GM12878 (cell line): ENCODE data around the gene IBA57. TPM values are rescaled to one million over a fixed set of nuclear protein-coding genes. Genes with fewer than 3 reads are reported as not detected.

Experiments used
- DPF2 ChIP-seq: fragments of 450-650 bp; IDR thresholded peaks from 2 replicates; pipeline ENCODE4 v1.6.1; 2017; ENCODE audit warnings: mild to moderate bottlenecking
- EED ChIP-seq: sonication (generic); IDR thresholded peaks from 2 replicates; pipeline ENCODE4 v1.6.1; 2016; ENCODE audit warnings: antibody characterized with exemption, low read depth
- FOS ChIP-seq: IDR thresholded peaks from 3 replicates; pipeline ENCODE4 v1.6.1; 2011; ENCODE audit warnings: borderline replicate concordance; ENCODE audit not compliant: insufficient read length; ENCODE audit errors: extremely low read depth
- MYB ChIP-seq: fragments of 150-350 bp; IDR thresholded peaks from 2 replicates; pipeline ENCODE4 v1.6.1; 2014; ENCODE audit warnings: mild to moderate bottlenecking, low read depth, low read length, borderline replicate concordance
- NR2F1 ChIP-seq: fragments of 450-650 bp; conservative IDR thresholded peaks from 2 replicates; pipeline ENCODE4 v1.6.1; 2017; ENCODE audit warnings: mild to moderate bottlenecking
- PML ChIP-seq: IDR thresholded peaks from 2 replicates; pipeline ENCODE4 v1.6.1; 2012; ENCODE audit warnings: low read length, inconsistent platforms
- RAD51 ChIP-seq: fragments of 450-650 bp; IDR thresholded peaks from 2 replicates; pipeline ENCODE4 v1.6.1; 2016; ENCODE audit warnings: moderate library complexity, mild to moderate bottlenecking, inconsistent platforms
- RELA ChIP-seq: fragments of 450-650 bp; IDR thresholded peaks from 2 replicates; pipeline ENCODE4 v1.8.0; 2014; ENCODE audit warnings: borderline replicate concordance; ENCODE audit not compliant: partially characterized antibody
- TARDBP ChIP-seq: IDR thresholded peaks from 2 replicates; pipeline ENCODE4 v1.6.1; 2016; ENCODE audit warnings: borderline replicate concordance
- ZNF274 ChIP-seq: IDR thresholded peaks from one replicate; pipeline ENCODE4 v1.8.0; 2011; ENCODE audit not compliant: insufficient read length, insufficient read depth
- polyA plus RNA-seq, 11 experiments: library from polyadenylated mRNA; depleted of rRNA in 4 of 11; unstranded in 6 of 11; stranded (reverse) in 5 of 11; fragments of >200 nt; fragmentation: Nextera tagmentation in 4 of 11; fragmentation: Illumina TruSeq in 1 of 11; extraction: Ambion mirVana in 4 of 11; extraction: Trizol in 1 of 11; gene quantifications; 1 replicate in 1 of 11; 2 replicates in 10 of 11; pipeline versions ENCODE4 v1.2.1 to v1.2.3, GENCODE V29; 2011 to 2016; ENCODE audit warnings: inconsistent platforms in 2 of 11, missing spikeins in 2 of 11, low read depth in 1 of 11
- total RNA-seq, 4 experiments: library from RNA; depleted of rRNA in 3 of 4; stranded (reverse); fragments of >200 nt in 3 of 4; fragmentation: Illumina TruSeq in 1 of 4; extraction: Trizol in 1 of 4; gene quantifications; 2 replicates each; pipeline versions ENCODE4 v1.2.1 to v1.2.3, GENCODE V29; 2013 to 2021
- TF ChIP-seq, protein P1 (sequence below): fragments of 450-650 bp; IDR thresholded peaks from 2 replicates; pipeline ENCODE4 v1.6.1; 2016; ENCODE audit warnings: mild to moderate bottlenecking
- TF ChIP-seq, protein P2 (sequence below): IDR thresholded peaks from 2 replicates; pipeline ENCODE4 v1.6.1; 2012; ENCODE audit warnings: low read depth, low read length, improper control_type of control experiment
- TF ChIP-seq, protein P3 (sequence below): fragments of 150-350 bp; IDR thresholded peaks from 2 replicates; pipeline ENCODE4 v1.6.1; 2016; ENCODE audit warnings: low read depth, low read length
- TF ChIP-seq, protein P4 (sequence below): IDR thresholded peaks from 2 replicates; pipeline ENCODE4 v1.6.1; 2012; ENCODE audit warnings: improper control_type of control experiment, low read depth, low read length; ENCODE audit not compliant: insufficient replicate concordance
- TF ChIP-seq, protein P5 (sequence below): fragments of 450-650 bp; IDR thresholded peaks from 2 replicates; pipeline ENCODE4 v1.6.1; 2017; ENCODE audit warnings: antibody characterized with exemption, mild to moderate bottlenecking, moderate library complexity

Gene IBA57
- total and polyA plus RNA-seq, 10 of the 15 experiments (the other 5 are each of a cell fraction or from before 2014, with no cell fraction given): 0.51 to 8.6 (median 3.7) TPM

DNA sequence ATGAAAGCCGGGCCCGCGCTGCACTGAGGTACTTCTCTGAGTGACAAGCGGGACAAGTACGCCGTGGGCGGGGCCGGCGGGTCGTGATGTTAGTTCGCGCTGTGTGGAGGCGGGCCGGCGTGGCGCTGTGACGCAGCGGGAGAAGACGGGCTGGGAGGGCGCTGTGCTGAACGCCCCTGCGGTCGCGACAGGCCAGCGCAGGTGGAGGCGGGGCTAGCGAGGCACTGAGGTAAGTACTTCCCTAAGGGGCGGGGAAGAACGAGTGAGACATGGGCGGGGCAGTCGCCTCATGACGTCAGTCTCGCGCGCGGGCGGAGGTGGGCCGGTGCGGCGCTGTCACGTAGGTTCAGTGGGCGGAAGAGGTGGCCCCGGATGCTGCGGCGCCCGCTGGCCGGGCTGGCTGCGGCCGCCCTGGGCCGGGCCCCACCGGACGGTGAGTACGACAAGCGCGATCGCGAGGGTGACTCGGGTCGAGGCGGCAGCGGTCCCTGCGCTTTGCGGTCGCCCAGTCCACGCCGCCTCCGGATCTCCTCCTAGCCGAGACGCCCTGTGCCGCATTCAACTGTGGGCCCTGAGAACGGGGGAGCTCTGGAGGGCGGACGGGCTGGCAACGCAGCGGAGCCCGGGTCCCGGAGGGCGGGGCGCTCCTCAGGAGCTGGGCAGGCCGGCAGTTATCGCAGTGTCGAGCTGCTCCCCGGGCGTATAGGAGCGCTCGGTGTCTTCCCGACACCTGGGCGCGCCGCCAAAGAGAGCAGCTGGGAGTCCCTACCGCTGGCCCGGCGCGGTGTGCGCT is 25.5 kb upstream of the IBA57 start, which contains the start of gene GUK1 (continued):
- TF ChIP-seq NR2F1 (peak; percentile 58; the same call in 1 of the 2 replicates), DPF2 (peak; percentile 79; the same call in 1 of the 2 replicates), MYB (no peak), EED (no peak), RAD51 (no peak), ZNF274 (no peak), TARDBP (no peak), RELA (no peak), FOS (no peak), PML (no peak; the same call in 1 of the 2 replicates)
- TF ChIP-seq, protein P1, sequence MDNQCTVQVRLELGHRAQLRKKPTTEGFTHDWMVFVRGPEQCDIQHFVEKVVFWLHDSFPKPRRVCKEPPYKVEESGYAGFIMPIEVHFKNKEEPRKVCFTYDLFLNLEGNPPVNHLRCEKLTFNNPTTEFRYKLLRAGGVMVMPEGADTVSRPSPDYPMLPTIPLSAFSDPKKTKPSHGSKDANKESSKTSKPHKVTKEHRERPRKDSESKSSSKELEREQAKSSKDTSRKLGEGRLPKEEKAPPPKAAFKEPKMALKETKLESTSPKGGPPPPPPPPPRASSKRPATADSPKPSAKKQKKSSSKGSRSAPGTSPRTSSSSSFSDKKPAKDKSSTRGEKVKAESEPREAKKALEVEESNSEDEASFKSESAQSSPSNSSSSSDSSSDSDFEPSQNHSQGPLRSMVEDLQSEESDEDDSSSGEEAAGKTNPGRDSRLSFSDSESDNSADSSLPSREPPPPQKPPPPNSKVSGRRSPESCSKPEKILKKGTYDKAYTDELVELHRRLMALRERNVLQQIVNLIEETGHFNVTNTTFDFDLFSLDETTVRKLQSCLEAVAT: no peak
- TF ChIP-seq, protein P2, sequence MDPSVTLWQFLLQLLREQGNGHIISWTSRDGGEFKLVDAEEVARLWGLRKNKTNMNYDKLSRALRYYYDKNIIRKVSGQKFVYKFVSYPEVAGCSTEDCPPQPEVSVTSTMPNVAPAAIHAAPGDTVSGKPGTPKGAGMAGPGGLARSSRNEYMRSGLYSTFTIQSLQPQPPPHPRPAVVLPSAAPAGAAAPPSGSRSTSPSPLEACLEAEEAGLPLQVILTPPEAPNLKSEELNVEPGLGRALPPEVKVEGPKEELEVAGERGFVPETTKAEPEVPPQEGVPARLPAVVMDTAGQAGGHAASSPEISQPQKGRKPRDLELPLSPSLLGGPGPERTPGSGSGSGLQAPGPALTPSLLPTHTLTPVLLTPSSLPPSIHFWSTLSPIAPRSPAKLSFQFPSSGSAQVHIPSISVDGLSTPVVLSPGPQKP: no peak; the same call in 1 of the 2 replicates
- TF ChIP-seq, protein P3, sequence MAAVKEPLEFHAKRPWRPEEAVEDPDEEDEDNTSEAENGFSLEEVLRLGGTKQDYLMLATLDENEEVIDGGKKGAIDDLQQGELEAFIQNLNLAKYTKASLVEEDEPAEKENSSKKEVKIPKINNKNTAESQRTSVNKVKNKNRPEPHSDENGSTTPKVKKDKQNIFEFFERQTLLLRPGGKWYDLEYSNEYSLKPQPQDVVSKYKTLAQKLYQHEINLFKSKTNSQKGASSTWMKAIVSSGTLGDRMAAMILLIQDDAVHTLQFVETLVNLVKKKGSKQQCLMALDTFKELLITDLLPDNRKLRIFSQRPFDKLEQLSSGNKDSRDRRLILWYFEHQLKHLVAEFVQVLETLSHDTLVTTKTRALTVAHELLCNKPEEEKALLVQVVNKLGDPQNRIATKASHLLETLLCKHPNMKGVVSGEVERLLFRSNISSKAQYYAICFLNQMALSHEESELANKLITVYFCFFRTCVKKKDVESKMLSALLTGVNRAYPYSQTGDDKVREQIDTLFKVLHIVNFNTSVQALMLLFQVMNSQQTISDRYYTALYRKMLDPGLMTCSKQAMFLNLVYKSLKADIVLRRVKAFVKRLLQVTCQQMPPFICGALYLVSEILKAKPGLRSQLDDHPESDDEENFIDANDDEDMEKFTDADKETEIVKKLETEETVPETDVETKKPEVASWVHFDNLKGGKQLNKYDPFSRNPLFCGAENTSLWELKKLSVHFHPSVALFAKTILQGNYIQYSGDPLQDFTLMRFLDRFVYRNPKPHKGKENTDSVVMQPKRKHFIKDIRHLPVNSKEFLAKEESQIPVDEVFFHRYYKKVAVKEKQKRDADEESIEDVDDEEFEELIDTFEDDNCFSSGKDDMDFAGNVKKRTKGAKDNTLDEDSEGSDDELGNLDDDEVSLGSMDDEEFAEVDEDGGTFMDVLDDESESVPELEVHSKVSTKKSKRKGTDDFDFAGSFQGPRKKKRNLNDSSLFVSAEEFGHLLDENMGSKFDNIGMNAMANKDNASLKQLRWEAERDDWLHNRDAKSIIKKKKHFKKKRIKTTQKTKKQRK: no peak
- TF ChIP-seq, protein P4, sequence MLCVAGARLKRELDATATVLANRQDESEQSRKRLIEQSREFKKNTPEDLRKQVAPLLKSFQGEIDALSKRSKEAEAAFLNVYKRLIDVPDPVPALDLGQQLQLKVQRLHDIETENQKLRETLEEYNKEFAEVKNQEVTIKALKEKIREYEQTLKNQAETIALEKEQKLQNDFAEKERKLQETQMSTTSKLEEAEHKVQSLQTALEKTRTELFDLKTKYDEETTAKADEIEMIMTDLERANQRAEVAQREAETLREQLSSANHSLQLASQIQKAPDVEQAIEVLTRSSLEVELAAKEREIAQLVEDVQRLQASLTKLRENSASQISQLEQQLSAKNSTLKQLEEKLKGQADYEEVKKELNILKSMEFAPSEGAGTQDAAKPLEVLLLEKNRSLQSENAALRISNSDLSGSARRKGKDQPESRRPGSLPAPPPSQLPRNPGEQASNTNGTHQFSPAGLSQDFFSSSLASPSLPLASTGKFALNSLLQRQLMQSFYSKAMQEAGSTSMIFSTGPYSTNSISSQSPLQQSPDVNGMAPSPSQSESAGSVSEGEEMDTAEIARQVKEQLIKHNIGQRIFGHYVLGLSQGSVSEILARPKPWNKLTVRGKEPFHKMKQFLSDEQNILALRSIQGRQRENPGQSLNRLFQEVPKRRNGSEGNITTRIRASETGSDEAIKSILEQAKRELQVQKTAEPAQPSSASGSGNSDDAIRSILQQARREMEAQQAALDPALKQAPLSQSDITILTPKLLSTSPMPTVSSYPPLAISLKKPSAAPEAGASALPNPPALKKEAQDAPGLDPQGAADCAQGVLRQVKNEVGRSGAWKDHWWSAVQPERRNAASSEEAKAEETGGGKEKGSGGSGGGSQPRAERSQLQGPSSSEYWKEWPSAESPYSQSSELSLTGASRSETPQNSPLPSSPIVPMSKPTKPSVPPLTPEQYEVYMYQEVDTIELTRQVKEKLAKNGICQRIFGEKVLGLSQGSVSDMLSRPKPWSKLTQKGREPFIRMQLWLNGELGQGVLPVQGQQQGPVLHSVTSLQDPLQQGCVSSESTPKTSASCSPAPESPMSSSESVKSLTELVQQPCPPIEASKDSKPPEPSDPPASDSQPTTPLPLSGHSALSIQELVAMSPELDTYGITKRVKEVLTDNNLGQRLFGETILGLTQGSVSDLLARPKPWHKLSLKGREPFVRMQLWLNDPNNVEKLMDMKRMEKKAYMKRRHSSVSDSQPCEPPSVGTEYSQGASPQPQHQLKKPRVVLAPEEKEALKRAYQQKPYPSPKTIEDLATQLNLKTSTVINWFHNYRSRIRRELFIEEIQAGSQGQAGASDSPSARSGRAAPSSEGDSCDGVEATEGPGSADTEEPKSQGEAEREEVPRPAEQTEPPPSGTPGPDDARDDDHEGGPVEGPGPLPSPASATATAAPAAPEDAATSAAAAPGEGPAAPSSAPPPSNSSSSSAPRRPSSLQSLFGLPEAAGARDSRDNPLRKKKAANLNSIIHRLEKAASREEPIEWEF: no peak
- TF ChIP-seq, protein P5, sequence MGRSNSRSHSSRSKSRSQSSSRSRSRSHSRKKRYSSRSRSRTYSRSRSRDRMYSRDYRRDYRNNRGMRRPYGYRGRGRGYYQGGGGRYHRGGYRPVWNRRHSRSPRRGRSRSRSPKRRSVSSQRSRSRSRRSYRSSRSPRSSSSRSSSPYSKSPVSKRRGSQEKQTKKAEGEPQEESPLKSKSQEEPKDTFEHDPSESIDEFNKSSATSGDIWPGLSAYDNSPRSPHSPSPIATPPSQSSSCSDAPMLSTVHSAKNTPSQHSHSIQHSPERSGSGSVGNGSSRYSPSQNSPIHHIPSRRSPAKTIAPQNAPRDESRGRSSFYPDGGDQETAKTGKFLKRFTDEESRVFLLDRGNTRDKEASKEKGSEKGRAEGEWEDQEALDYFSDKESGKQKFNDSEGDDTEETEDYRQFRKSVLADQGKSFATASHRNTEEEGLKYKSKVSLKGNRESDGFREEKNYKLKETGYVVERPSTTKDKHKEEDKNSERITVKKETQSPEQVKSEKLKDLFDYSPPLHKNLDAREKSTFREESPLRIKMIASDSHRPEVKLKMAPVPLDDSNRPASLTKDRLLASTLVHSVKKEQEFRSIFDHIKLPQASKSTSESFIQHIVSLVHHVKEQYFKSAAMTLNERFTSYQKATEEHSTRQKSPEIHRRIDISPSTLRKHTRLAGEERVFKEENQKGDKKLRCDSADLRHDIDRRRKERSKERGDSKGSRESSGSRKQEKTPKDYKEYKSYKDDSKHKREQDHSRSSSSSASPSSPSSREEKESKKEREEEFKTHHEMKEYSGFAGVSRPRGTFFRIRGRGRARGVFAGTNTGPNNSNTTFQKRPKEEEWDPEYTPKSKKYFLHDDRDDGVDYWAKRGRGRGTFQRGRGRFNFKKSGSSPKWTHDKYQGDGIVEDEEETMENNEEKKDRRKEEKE: no peak
